CD4-positive, alpha-beta memory T cell (primary cell): ENCODE data around the gene SCT. TPM values are rescaled to one million over a fixed set of nuclear protein-coding genes. Genes with fewer than 3 reads are reported as not detected.

ENCODE experiments used
- CTCF ChIA-PET: fragments of 350-600 bp; sonication (Branson Sonifier 250); formaldehyde crosslinking; loops from one replicate; lab custom pipeline; 2021; ENCODE audit warnings: inconsistent platforms; ENCODE audit not compliant: partially characterized antibody; lab: Charles Lee
- POLR2A ChIA-PET: fragments of 350-600 bp; sonication (Branson Sonifier 250); formaldehyde crosslinking; loops from one replicate; lab custom pipeline; 2021; ENCODE audit not compliant: partially characterized antibody; lab: Charles Lee
- DNase-seq, 5 donors: peaks; one replicate each; pipeline versions ENCODE4 v3.0.0 to v3.0.0-alpha.2; 2020 to 2022; ENCODE audit warnings: mixed read lengths in 1 of 5
- H3K27ac ChIP-seq: one replicate; pipeline ENCODE4 v1.7.0; 2013; ENCODE audit warnings: low read depth, low read length
- H3K27me3 ChIP-seq: 2 replicates; pipeline ENCODE4 v1.7.0; 2013; ENCODE audit warnings: mild to moderate bottlenecking, low read length, moderate library complexity; ENCODE audit not compliant: insufficient read depth
- H3K36me3 ChIP-seq: 2 replicates; pipeline ENCODE4 v1.7.0; 2013; ENCODE audit warnings: mild to moderate bottlenecking, low read length, moderate library complexity; ENCODE audit not compliant: insufficient read depth
- H3K4me1 ChIP-seq: 2 replicates; pipeline ENCODE4 v1.7.0; 2013; ENCODE audit warnings: mild to moderate bottlenecking, low read length, moderate library complexity; ENCODE audit not compliant: insufficient read depth
- H3K4me3 ChIP-seq, 2 donors: one replicate each; pipeline ENCODE4 v1.7.0; 2013; ENCODE audit warnings: low read length in 2 of 2, mild to moderate bottlenecking in 1 of 2
- H3K9me3 ChIP-seq, 2 donors: one replicate each; pipeline ENCODE4 v1.7.0; 2013; ENCODE audit warnings: low read length in 2 of 2, control low read depth in 1 of 2; ENCODE audit not compliant: control insufficient read depth in 1 of 2
- H3K27ac Mint-ChIP-seq, 7 donors: one replicate each; pipeline ENCODE4 v1.8.0; 2020 to 2021; ENCODE audit warnings: mixed read lengths in 7 of 7, mild to moderate bottlenecking in 6 of 7, inconsistent platforms in 3 of 7, moderate library complexity in 3 of 7
- H3K27me3 Mint-ChIP-seq, 2 donors: one replicate each; pipeline ENCODE4 v1.8.0; 2020 to 2021; ENCODE audit warnings: mixed read lengths in 2 of 2
- H3K36me3 Mint-ChIP-seq, 2 donors: one replicate each; pipeline ENCODE4 v1.8.0; 2020 to 2021; ENCODE audit warnings: mixed read lengths in 2 of 2, inconsistent platforms in 1 of 2, mild to moderate bottlenecking in 1 of 2
- H3K4me1 Mint-ChIP-seq, 4 donors: one replicate each; pipeline ENCODE4 v1.8.0; 2020 to 2021; ENCODE audit warnings: mixed read lengths in 4 of 4, mild to moderate bottlenecking in 1 of 4
- H3K4me3 Mint-ChIP-seq, 8 donors: one replicate each; pipeline ENCODE4 v1.8.0; 2020 to 2021; ENCODE audit warnings: mixed read lengths in 8 of 8, mild to moderate bottlenecking in 7 of 8, moderate library complexity in 6 of 8, inconsistent platforms in 3 of 8
- H3K9me3 Mint-ChIP-seq, 8 donors: one replicate each; pipeline ENCODE4 v1.8.0; 2020 to 2021; ENCODE audit warnings: mixed read lengths in 8 of 8, mild to moderate bottlenecking in 5 of 8, inconsistent platforms in 3 of 8, moderate library complexity in 1 of 8
- intact Hi-C: fragments of 100-400 bp; cut with micrococcal nuclease; formaldehyde crosslinking; loops from one replicate; pipeline ENCODE4 v1.15.1; 2023
- polyA plus RNA-seq, 2 donors: library from polyadenylated mRNA; unstranded; fragments of 300-500 nt; fragmentation: Illumina TruSeq; gene quantifications; one replicate each; pipeline ENCODE4 v1.2.3, GENCODE V29; 2021
- total RNA-seq, 2 experiments: library from RNA; stranded (reverse); gene quantifications; one replicate each; pipeline ENCODE4 v1.2.3, GENCODE V29; 2021

SCT gene
- total and polyA plus RNA-seq, 4 experiments from 2014 or later, result not detected

GRCh38 chr11:610146-610801 is 16.7 kb downstream of the SCT start:
- peaks cover 10 to 33% of the 10 kb centered on the region in 2 donors for H3K36me3 Mint-ChIP-seq
- Histone ChIP-seq H3K36me3 (peaks cover 68% of the 10 kb centered on the region), H3K4me3 (no peak overlapping the region), H3K4me1 (peaks cover 23% of the 10 kb centered on the region), H3K27ac (no peak overlapping the region), H3K27me3 (no peaks in the 10 kb centered on the region), H3K9me3 (no peaks in the 10 kb centered on the region)
- ChIA-PET POLR2A (interaction anchor here (2.5 kb wide), 1 partner anchor 75 kb away, joined by 7 read pairs; the partner anchor contains the start of gene HRAS), CTCF (no interaction called here)
- no peak overlapping the region for H3K4me3 Mint-ChIP-seq
- intact Hi-C loops, result no loop called here
- H3K27ac Mint-ChIP-seq, result peak overlapping the region in 2 of 7 donors; percentile 70 to 93
- no peaks in the 10 kb centered on the region for H3K27me3 Mint-ChIP-seq
- H3K4me1 Mint-ChIP-seq, result peaks cover 4 to 23% (median 15%) of the 10 kb centered on the region in 4 donors
- DNase-seq, result peak in 1 of 5 donors; percentile 17
- H3K9me3 Mint-ChIP-seq, result no peaks in the 10 kb centered on the region

GRCh38 chr11:609341-609811 is 17.6 kb downstream of the SCT start:
- Histone ChIP-seq H3K27me3 (no peaks in the 10 kb centered on the region), H3K36me3 (peaks cover 74% of the 10 kb centered on the region), H3K4me1 (peaks cover 14% of the 10 kb centered on the region), H3K4me3 (no peak overlapping the region), H3K27ac (no peak overlapping the region), H3K9me3 (no peaks in the 10 kb centered on the region)
- POLR2A ChIA-PET, result no interaction called here
- Mint-ChIP-seq H3K27me3 (no peaks in the 10 kb centered on the region), H3K36me3 (peaks cover 14 to 39% of the 10 kb centered on the region in 2 donors), H3K4me1 (peaks cover 2 to 21% (median 11%) of the 10 kb centered on the region in 4 donors), H3K4me3 (no peak overlapping the region), H3K27ac (peak overlapping the region in 1 of 7 donors; percentile 29), H3K9me3 (no peaks in the 10 kb centered on the region)
- CTCF ChIA-PET, result no interaction called here
- peak in 1 of 5 donors; percentile 25 for DNase-seq
- intact Hi-C loops, result no loop called here

- no peak overlapping the region for H3K27ac ChIP-seq
- no peak for DNase-seq
- peaks cover 18 to 44% of the 10 kb centered on the region in 2 donors for H3K36me3 Mint-ChIP-seq
- intact Hi-C loops, result no loop called here
- peaks cover 2 to 15% (median 8%) of the 10 kb centered on the region in 4 donors for H3K4me1 Mint-ChIP-seq
- H3K27me3 Mint-ChIP-seq, result no peaks in the 10 kb centered on the region
- no peaks in the 10 kb centered on the region for H3K9me3 ChIP-seq
- no peaks in the 10 kb centered on the region for H3K27me3 ChIP-seq
- H3K4me3 ChIP-seq, result no peak overlapping the region
- H3K36me3 ChIP-seq, result peaks cover 74% of the 10 kb centered on the region
- no peaks in the 10 kb centered on the region for H3K9me3 Mint-ChIP-seq
- H3K4me1 ChIP-seq, result peaks cover 9% of the 10 kb centered on the region
- ChIA-PET CTCF (no interaction called here), POLR2A (no interaction called here)
- no peak overlapping the region for H3K4me3 Mint-ChIP-seq
- peak overlapping the region in 3 of 7 donors; percentile 53 to 79 (median 68) for H3K27ac Mint-ChIP-seq
These were observed 18.2 kb downstream of the SCT start for GRCh38 chr11:608791-609251.

GRCh38 chr11:607971-608659 is 18.9 kb downstream of the SCT start:
- H3K36me3 Mint-ChIP-seq, result peaks cover 18 to 47% of the 10 kb centered on the region in 2 donors
- POLR2A ChIA-PET, result interaction anchor here (1.1 kb wide), 1 partner anchor 23 kb away, joined by 3 read pairs; no protein-coding TSS in a partner anchor

GRCh38 chr11:607020-607780 is 19.8 kb downstream of the SCT start:
- intact Hi-C loops, result no loop called here
- Histone ChIP-seq H3K36me3 (peaks cover 71% of the 10 kb centered on the region), H3K4me3 (no peak overlapping the region), H3K4me1 (no peaks in the 10 kb centered on the region), H3K27me3 (no peaks in the 10 kb centered on the region), H3K27ac (no peak overlapping the region), H3K9me3 (no peaks in the 10 kb centered on the region)
- Mint-ChIP-seq H3K36me3 (peaks cover 18 to 47% of the 10 kb centered on the region in 2 donors), H3K27me3 (no peaks in the 10 kb centered on the region), H3K4me1 (peaks cover 2 to 5% (median 2%) of the 10 kb centered on the region in 4 donors), H3K4me3 (no peak overlapping the region), H3K27ac (peak overlapping the region in 5 of 7 donors; percentile 5 to 73 (median 48)), H3K9me3 (no peaks in the 10 kb centered on the region)
- CTCF ChIA-PET, result interaction anchor here (1.1 kb wide), 1 partner anchor 31 kb away, joined by 3 read pairs; no protein-coding TSS in a partner anchor
- DNase-seq, result no peak
- POLR2A ChIA-PET, result interaction anchor here (0.8 to 1.6 kb wide), 3 partner anchors 22 to 31 kb away, joined by 3 to 5 read pairs (median 4); no protein-coding TSS in a partner anchor

More at GRCh38 chr11:607971-608659, 18.9 kb downstream of the SCT start:
- Histone ChIP-seq H3K9me3 (no peaks in the 10 kb centered on the region), H3K27ac (no peak overlapping the region), H3K4me3 (no peak overlapping the region), H3K27me3 (no peaks in the 10 kb centered on the region), H3K4me1 (peaks cover 3% of the 10 kb centered on the region), H3K36me3 (peaks cover 77% of the 10 kb centered on the region)
- H3K4me1 Mint-ChIP-seq, result peaks cover 2 to 9% (median 4%) of the 10 kb centered on the region in 4 donors
- peak overlapping the region in 2 of 7 donors; percentile 50 to 68 for H3K27ac Mint-ChIP-seq
- intact Hi-C loops, result no loop called here
- CTCF ChIA-PET, result no interaction called here
- H3K9me3 Mint-ChIP-seq, result no peaks in the 10 kb centered on the region
- no peaks in the 10 kb centered on the region for H3K27me3 Mint-ChIP-seq
- peak in 1 of 5 donors; percentile 14 for DNase-seq
- no peak overlapping the region for H3K4me3 Mint-ChIP-seq

- H3K9me3 Mint-ChIP-seq, result no peaks in the 10 kb centered on the region
- no peaks in the 10 kb centered on the region for H3K4me1 Mint-ChIP-seq
- Histone ChIP-seq H3K9me3 (no peaks in the 10 kb centered on the region), H3K27ac (no peak overlapping the region), H3K36me3 (peaks cover 72% of the 10 kb centered on the region), H3K27me3 (no peaks in the 10 kb centered on the region), H3K4me3 (no peak overlapping the region), H3K4me1 (no peaks in the 10 kb centered on the region)
- ChIA-PET CTCF (interaction anchor here (1.1 kb wide), 1 partner anchor 30 kb away, joined by 3 read pairs; no protein-coding TSS in a partner anchor), POLR2A (interaction anchor here (1.6 kb wide), 1 partner anchor 30 kb away, joined by 5 read pairs; no protein-coding TSS in a partner anchor)
- no peaks in the 10 kb centered on the region for H3K27me3 Mint-ChIP-seq
- no peak for DNase-seq
- intact Hi-C loops, result no loop called here
- peaks cover 24 to 49% of the 10 kb centered on the region in 2 donors for H3K36me3 Mint-ChIP-seq
- peak overlapping the region in 2 of 7 donors; percentile 12 to 73 for H3K27ac Mint-ChIP-seq
- H3K4me3 Mint-ChIP-seq, result no peak overlapping the region
These were observed 20.7 kb downstream of the SCT start for GRCh38 chr11:606245-606644.
